B cell (primary cell): Measurements from ENCODE around the gene TULP3. TPM values are rescaled to one million over a fixed set of nuclear protein-coding genes. Genes with fewer than 3 reads are reported as not detected.

Experiments used
- ATAC-seq: fragments of 200-7000 bp; cut with Tn5 transposase; one replicate; pipeline ENCODE4 v1.10.0; 2021; ENCODE audit warnings: low read depth, mild to moderate bottlenecking, moderate number of reproducible peaks, moderate library complexity
- CTCF ChIA-PET: fragments of 350-600 bp; sonication (Branson Sonifier 250); formaldehyde crosslinking; loops from one replicate; lab custom pipeline; 2021; ENCODE audit warnings: antibody characterized with exemption, inconsistent platforms; lab: Charles Lee
- POLR2A ChIA-PET: fragments of 350-600 bp; sonication (Branson Sonifier 250); formaldehyde crosslinking; loops from one replicate; lab custom pipeline; 2021; ENCODE audit warnings: antibody characterized with exemption; lab: Charles Lee
- DNase-seq: peaks from one replicate; pipeline ENCODE4 v3.0.0; 2013
- H2AFZ ChIP-seq: 2 replicates; pipeline ENCODE4 v1.6.1; 2012; ENCODE audit warnings: mild to moderate bottlenecking, low read depth, low read length; ENCODE audit not compliant: insufficient read depth, poor library complexity, severe bottlenecking
- H3K27ac ChIP-seq, 2 donors: 1 replicate in 1 of 2; 2 replicates in 1 of 2; pipeline ENCODE4 v1.5.1; 2012 to 2013; ENCODE audit warnings: low read length in 2 of 2, mild to moderate bottlenecking in 2 of 2, moderate library complexity in 1 of 2
- H3K27me3 ChIP-seq, 4 experiments: fragments of 200-600 bp in 1 of 4; sonication (generic) in 1 of 4; replicated peaks in 1 of 4; 1 replicate in 2 of 4; 2 replicates in 2 of 4; pipeline versions ENCODE4 v1.6.1 to v1.7.0; 2013 to 2016; ENCODE audit warnings: low read length in 3 of 4, mild to moderate bottlenecking in 2 of 4, mixed read lengths in 1 of 4, moderate library complexity in 1 of 4; ENCODE audit not compliant: insufficient read depth in 4 of 4, control insufficient read depth in 3 of 4; ENCODE audit errors: control extremely low read depth in 1 of 4
- H3K36me3 ChIP-seq, 2 experiments: replicated peaks in 1 of 2; 1 replicate in 1 of 2; 2 replicates in 1 of 2; pipeline versions ENCODE4 v1.6.1 to v1.7.1; 2013; ENCODE audit warnings: low read length in 1 of 2; ENCODE audit not compliant: insufficient read depth in 2 of 2, control insufficient read depth in 1 of 2; ENCODE audit errors: control extremely low read depth in 1 of 2, extremely low read depth in 1 of 2
- H3K4me1 ChIP-seq, 2 donors: fragments of 200-600 bp in 1 of 2; sonication (generic) in 1 of 2; 1 replicate in 1 of 2; 2 replicates in 1 of 2; pipeline versions ENCODE4 v1.5.1 to v1.6.1; 2013 to 2017; ENCODE audit warnings: low read length in 2 of 2; ENCODE audit not compliant: control insufficient read depth in 2 of 2, insufficient read depth in 2 of 2
- H3K4me2 ChIP-seq: replicated peaks from 2 replicates; pipeline ENCODE3; 2012; ENCODE audit warnings: mild to moderate bottlenecking, low read depth, low read length; ENCODE audit not compliant: poor library complexity, severe bottlenecking
- H3K4me3 ChIP-seq, 5 experiments: fragments of 200-600 bp in 1 of 5; sonication (generic) in 1 of 5; 1 replicate in 3 of 5; 2 replicates in 2 of 5; pipeline versions ENCODE4 v1.5.1 to v1.7.0; 2011 to 2016; ENCODE audit warnings: low read length in 4 of 5, mild to moderate bottlenecking in 4 of 5, low read depth in 2 of 5, control low read depth in 1 of 5, moderate library complexity in 1 of 5; ENCODE audit not compliant: insufficient read depth in 1 of 5; ENCODE audit errors: control extremely low read depth in 1 of 5, extremely low read depth in 1 of 5
- H3K79me2 ChIP-seq: fragments of 200-600 bp; sonication (generic); one replicate; pipeline ENCODE4 v1.6.0; 2016; ENCODE audit warnings: low read length; ENCODE audit not compliant: control insufficient read depth, insufficient read depth
- H3K9ac ChIP-seq: fragments of 200-600 bp; sonication (generic); 2 replicates; pipeline ENCODE4 v1.6.1; 2017; ENCODE audit warnings: mild to moderate bottlenecking, low read length, moderate library complexity
- H3K9me3 ChIP-seq, 3 donors: one replicate each; pipeline versions ENCODE4 v1.6.1 to v1.7.1; 2013; ENCODE audit warnings: low read length in 2 of 3; ENCODE audit not compliant: control insufficient read depth in 2 of 3, insufficient read depth in 1 of 3; ENCODE audit errors: control extremely low read depth in 1 of 3
- H4K20me1 ChIP-seq: 2 replicates; pipeline ENCODE4 v1.6.0; 2012; ENCODE audit warnings: mild to moderate bottlenecking, low read length; ENCODE audit not compliant: insufficient read depth, control insufficient read depth, poor library complexity, severe bottlenecking
- H3K27ac Mint-ChIP-seq: one replicate; pipeline ENCODE4 v1.8.0; 2021; ENCODE audit warnings: mixed read lengths
- H3K27me3 Mint-ChIP-seq: one replicate; pipeline ENCODE4 v1.8.0; 2021; ENCODE audit warnings: mixed read lengths
- H3K4me1 Mint-ChIP-seq: one replicate; pipeline ENCODE4 v1.8.0; 2021; ENCODE audit warnings: mixed read lengths
- H3K4me3 Mint-ChIP-seq: one replicate; pipeline ENCODE4 v1.8.0; 2021; ENCODE audit warnings: mixed read lengths
- H3K9me3 Mint-ChIP-seq: one replicate; pipeline ENCODE4 v1.8.0; 2022; ENCODE audit warnings: mixed read lengths; ENCODE audit not compliant: insufficient read depth
- CTCF ChIP-seq: fragments of 200-600 bp; IDR thresholded peaks from one replicate; pipeline ENCODE4 v1.8.0; 2022; ENCODE audit warnings: antibody characterized with exemption, mild to moderate bottlenecking
- EZH2 ChIP-seq: IDR thresholded peaks from 2 replicates; pipeline ENCODE4 v1.6.1; 2012; ENCODE audit warnings: borderline replicate concordance, low read depth, mild to moderate bottlenecking, moderate library complexity, low read length; ENCODE audit not compliant: insufficient read depth, poor library complexity, severe bottlenecking
- WGBS: methylation state at CpG from one replicate; pipeline ENCODE4 v1.1.5; 2013; ENCODE audit warnings: missing lambda C conversion rate; ENCODE audit not compliant: insufficient coverage; 5-methylcytosine and 5-hydroxymethylcytosine counted together
- intact Hi-C: fragments of 100-400 bp; cut with micrococcal nuclease; formaldehyde crosslinking; loops from one replicate; pipeline ENCODE4 v1.10.0; 2022
- polyA plus RNA-seq: library from polyadenylated mRNA; depleted of rRNA; stranded (reverse); fragments of >200 nt; gene quantifications from 2 replicates; pipeline ENCODE4 v1.2.3, GENCODE V29; 2012
- small RNA-seq: library from RNA; depleted of rRNA; stranded (forward); fragments of <200 nt; gene quantifications from one replicate; pipeline ENCODE3, GENCODE V24; 2012; ENCODE audit warnings: low replicate concordance, low read depth; ENCODE audit not compliant: insufficient read length
- total RNA-seq, 2 donors: library from RNA; stranded (reverse); fragments of 120-200 nt in 1 of 2; gene quantifications; 1 replicate in 1 of 2; 2 replicates in 1 of 2; pipeline versions ENCODE4 v1.2.3 to v1.2.4, GENCODE V29; 2013 to 2022

The TULP3 gene
- total and polyA plus RNA-seq, 2 donors (not counting 1 experiment from before 2014, with no cell fraction given): 8.3 to 9.2 TPM

- CTCF ChIA-PET: no interaction called here
- intact Hi-C loops: no loop called here
These were observed 97.8 kb downstream of the TULP3 start for GRCh38 chr12:2988494-2988893.

More at GRCh38 chr12:2988494-2988893, 97.8 kb downstream of the TULP3 start:
- Histone ChIP-seq H3K36me3 (no peaks in the 10 kb centered on the region), H3K27me3 (no peaks in the 10 kb centered on the region), H3K9me3 (peaks cover 0 to 11% (median 0%) of the 10 kb centered on the region in 3 donors), H2AFZ (no peak overlapping the region), H3K9ac (no peak overlapping the region), H3K4me3 (no peak overlapping the region), H3K79me2 (no peaks in the 10 kb centered on the region), H3K27ac (no peak overlapping the region), H3K4me1 (no peaks in the 10 kb centered on the region), H3K4me2 (no peak overlapping the region), H4K20me1 (no peaks in the 10 kb centered on the region)
- no peak for DNase-seq
- Mint-ChIP-seq H3K4me1 (no peaks in the 10 kb centered on the region), H3K4me3 (no peak overlapping the region), H3K27me3 (no peaks in the 10 kb centered on the region), H3K27ac (no peak overlapping the region), H3K9me3 (peaks cover 7% of the 10 kb centered on the region)
- no peak for ATAC-seq
- POLR2A ChIA-PET: no interaction called here
- TF ChIP-seq EZH2 (no peak), CTCF (no peak)
- WGBS: 95% methylated on average over 4 of the region's 5 CpGs

Small RNA genes lying within 50 kb of the gene (small RNA-seq; reads per million reads assigned to genes)
- gene RNU6-1315P: not detected

Other genes starting within 250 kb of the TULP3 start
- gene FKBP4, start 95.9 kb upstream of the TULP3 start, total RNA-seq: 56.7 and 57.5 TPM in 2 replicates
- 19.3 and 28.1 TPM in 2 replicates for gene FKBP4, start 95.9 kb upstream of the TULP3 start, polyA plus RNA-seq
- 137 and 145 TPM in 2 replicates for gene ITFG2, start 78.2 kb upstream of the TULP3 start, total RNA-seq
- gene ITFG2, start 78.2 kb upstream of the TULP3 start, polyA plus RNA-seq: 73.0 and 88.2 TPM in 2 replicates
- not detected in 2 replicates for gene NRIP2, start 55.9 kb upstream of the TULP3 start, total RNA-seq
- not detected in 2 replicates for gene NRIP2, start 55.9 kb upstream of the TULP3 start, polyA plus RNA-seq
- gene TEX52, start 33.9 kb upstream of the TULP3 start, total RNA-seq: not detected in 2 replicates
- not detected in 2 replicates for gene TEX52, start 33.9 kb upstream of the TULP3 start, polyA plus RNA-seq
- gene FOXM1, start 13.7 kb upstream of the TULP3 start, total RNA-seq: 0.51 and 0.84 TPM in 2 replicates
- 0.67 and 0.74 TPM in 2 replicates for gene FOXM1, start 13.7 kb upstream of the TULP3 start, polyA plus RNA-seq
- gene RHNO1, start 13.7 kb upstream of the TULP3 start, total RNA-seq: 13.5 and 15.0 TPM in 2 replicates
- gene RHNO1, start 13.7 kb upstream of the TULP3 start, polyA plus RNA-seq: 12.8 and 13.3 TPM in 2 replicates
- gene TEAD4, start 68.5 kb downstream of the TULP3 start, total RNA-seq: not detected in 2 replicates
- gene TEAD4, start 68.5 kb downstream of the TULP3 start, polyA plus RNA-seq: not detected in 2 replicates
- gene TSPAN9, start 186.5 kb downstream of the TULP3 start, total RNA-seq: 0.37 and 0.49 TPM in 2 replicates
- 0.15 and 0.56 TPM in 2 replicates for gene TSPAN9, start 186.5 kb downstream of the TULP3 start, polyA plus RNA-seq